Measurements from ENCODE around the gene VILL.

GRCh38 chr3:37993067-37993455 is 2.5 kb downstream of the VILL start:
- TF ChIP-seq POLR2A (IDR thresholded peaks at IDR 0.05) (no peak), CTCF (IDR thresholded peaks at IDR 0.05 in 4 of 5, conservative IDR thresholded peaks at IDR 0.05 in 1 of 5) (no peak)

All from gastrocnemius medialis (tissue), 4 donors.